CMK (cell line): Measurements from ENCODE around the gene NCKAP1.
"Not testable (repeated sequence)": the region's sequence is repeated elsewhere in the genome, so short reads cannot be mapped to it uniquely, and the experiment has no call there.

Source experiments
- DNase-seq: peaks from one replicate; pipeline ENCODE4 v3.0.0-alpha.2; 2010; ENCODE audit warnings: low read depth

Gene NCKAP1

DNA sequence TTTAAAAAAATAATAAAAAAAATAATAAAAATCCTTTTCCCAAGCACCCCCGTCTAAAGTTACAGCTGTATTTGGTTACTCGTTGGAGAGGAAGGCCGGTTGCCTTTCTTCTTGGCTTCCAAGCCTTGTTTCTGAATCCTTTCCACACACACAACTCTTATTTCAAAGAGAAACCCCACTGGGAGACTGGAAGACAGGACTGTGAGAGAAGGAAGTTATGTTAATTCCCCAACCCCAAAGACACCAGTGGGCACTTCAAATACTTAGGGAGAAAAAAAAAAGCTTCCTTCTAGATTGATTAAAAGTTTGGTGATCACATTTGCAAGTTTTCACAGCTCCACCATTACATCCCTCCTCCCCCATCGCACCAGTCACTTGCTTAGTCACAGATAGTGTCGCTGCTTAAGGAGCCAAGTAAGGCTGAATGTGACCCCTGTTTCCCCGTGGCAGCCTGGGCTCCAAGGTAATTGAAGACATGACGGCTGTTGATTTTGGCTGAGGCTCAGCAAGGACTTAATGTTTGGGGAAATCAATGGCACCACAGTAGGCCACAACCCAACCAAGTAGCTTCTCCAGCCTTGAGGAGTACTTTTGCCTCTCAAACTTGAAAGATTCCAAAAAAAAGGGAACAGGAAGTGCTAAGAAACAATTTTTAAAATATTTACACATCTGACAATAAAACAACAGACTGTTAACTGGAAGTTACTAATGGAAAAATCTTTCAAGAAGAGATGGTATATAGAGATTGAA lies 131.0 kb downstream of the NCKAP1 start:
- DNase-seq, result no peak

DNA sequence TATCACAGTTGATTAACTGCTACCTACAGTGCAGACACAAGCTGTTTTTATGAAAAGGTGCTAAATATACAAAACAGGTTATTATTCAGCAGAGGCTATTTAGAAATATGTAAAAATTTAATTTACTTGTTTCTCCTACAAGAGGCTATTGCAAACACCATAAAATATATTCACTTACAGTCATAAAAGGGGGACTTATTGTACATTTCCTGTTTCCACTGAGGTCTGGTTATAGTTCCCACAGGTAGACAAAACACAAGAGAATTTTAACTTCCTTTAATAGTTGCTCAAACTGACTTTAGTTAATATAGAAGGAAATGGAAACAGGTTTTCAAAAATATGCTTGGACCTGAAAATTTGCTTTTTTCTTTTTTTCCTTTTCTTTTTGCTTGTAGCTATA lies 131.8 kb downstream of the NCKAP1 start:
- no peak for DNase-seq

DNA sequence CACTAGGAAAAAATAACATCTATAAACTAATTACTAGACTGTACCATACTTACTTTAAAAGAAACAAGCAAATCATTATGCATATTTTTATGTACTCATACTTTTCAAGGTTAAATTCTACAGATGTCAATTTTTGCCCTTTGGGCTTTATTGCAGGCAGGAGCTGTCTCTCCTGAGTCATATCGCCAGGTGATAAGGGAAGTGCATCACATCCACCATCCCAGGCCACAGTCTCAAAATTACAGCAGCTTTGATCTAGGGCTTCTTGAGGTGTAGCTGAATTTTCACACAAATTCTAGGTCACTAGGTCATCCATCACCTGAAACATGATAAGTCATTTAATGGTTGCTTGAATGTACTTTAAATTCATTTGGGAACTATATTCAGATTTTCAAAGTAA lies 133.4 kb downstream of the NCKAP1 start:
- DNase-seq, result no peak

DNA sequence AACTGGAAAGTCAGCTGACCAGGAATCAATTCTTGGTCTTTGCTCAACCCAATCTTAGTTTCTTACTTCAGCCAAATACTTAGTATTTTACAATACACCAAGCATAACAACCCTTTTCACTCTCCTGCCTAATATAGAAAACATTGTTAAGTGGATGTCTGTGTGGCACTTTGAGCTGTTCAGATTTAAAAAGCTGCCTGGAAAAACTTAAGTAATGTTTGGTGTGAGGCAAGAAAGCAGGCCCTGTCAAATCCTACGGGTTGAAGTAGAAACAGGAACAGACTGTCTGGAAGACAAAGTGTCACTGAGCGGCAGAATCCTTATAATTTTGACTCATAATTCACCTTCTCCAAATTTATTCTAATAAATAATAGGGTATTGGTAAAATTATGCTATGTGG lies 134.7 kb downstream of the NCKAP1 start:
- no peak for DNase-seq

DNA sequence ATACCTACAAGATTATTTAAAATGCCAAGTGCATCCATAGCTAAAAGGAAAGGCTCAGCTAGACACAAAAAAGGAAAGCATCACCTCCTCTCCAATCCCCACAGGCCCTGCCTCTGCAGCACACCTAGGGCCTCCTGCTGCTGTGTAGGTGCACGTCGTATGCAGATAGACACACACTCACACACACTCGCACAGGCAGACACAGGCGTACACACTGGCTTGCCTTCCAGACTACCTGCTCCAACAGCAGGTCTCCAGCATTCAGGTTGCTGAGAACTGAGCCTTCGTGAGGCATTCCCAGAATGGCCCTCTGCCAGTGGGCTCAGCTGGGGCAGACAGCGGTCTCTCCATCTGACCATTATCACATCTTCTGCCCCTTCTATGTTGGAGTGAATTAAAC lies 136.5 kb downstream of the NCKAP1 start:
- no peak for DNase-seq

DNA sequence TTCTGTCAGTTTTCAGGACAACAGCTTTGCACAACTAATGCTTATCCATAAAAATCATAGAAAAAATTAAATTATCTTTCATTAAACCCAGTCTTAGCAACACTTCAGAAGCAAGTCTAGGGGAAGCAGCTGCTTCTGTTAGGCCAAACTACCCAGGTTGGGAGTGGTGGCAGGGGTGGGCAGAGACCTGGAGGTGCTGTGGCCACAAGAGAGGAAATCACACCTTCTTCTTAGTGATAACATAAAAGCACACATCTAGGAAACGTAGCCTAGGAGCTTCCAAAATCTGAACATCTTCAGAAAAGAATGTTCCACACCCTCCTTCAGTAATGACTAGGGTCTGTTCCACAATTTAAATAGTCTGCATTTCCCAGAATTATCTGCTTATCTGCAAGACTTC lies 139.5 kb downstream of the NCKAP1 start:
- no peak for DNase-seq

DNA sequence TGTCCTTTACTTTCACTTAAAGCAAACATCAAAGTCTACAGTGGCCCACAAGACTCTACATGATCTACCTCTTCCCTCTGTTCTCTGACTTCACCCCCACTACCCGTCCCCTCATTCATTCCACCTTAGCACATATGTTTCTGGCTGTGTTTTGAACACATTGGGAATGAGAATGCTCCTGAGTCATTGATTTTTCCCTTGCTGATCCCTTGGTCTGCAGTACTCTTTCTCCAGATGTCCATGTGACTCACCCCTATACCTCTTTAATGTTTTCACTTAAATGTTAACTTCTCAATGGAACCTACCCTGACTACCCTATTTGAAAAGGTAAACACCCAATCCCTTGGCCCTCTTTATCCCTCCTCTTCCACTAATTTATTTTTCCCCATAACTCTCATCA lies 141.1 kb downstream of the NCKAP1 start:
- DNase-seq, result no peak

DNA sequence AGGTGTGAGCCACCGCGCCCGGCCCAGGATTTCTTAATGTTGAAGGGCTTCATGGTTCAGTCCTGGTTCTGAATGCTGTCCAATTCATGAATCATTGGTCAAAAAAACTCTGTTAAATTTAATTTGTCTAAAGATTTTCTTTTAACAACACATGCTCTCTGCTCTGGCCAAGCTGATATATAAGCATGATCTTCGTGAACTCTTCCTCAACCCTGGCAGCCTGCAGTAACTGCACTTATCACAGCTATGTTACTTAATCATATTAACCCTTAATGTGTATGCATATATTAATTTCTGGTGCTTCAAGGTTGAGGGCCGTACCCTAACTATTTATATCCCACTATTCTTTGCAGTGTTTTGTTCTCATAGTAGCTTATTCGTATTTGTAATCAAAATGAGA lies 142.5 kb downstream of the NCKAP1 start:
- DNase-seq, result no peak

DNA sequence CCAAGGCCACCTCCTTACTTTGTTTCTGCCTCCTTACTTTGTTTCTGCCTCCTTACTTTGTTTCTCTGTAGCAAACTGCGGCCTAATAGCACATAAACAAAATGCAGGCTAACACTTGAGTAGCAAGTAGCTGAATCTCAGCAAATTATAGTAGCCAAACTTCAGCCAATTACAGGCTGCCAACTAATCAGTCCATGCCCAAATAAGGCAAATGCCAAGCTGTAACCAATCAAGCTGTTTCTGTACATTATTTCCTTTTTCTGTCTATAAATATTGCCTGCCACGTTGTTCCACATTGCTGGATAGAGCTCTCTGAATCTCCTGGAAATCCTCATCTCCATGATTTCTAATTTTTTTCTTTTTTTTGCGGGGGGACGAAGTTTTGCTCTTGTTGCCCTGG lies 143.1 kb downstream of the NCKAP1 start:
- DNase-seq, result no peak

DNA sequence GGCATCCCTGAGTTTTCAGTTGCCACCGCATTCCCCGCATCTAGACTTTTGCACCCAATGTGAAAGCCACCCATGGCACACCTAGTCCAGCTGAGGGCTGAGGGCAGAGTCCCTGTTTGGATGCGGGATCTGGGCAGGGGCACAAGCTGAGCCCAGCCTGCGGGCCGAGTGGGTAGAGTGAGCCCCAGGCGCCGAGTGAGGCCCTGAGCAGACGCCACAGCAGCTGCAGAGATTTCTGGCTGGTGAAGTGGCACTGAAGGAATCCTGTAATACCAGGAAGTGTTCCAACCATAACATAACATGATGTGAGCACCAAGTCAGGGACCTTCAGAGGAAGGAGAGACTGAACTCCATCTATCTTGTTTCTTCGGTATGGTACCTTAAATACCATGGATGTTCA lies 144.1 kb downstream of the NCKAP1 start:
- DNase-seq, result no peak

DNA sequence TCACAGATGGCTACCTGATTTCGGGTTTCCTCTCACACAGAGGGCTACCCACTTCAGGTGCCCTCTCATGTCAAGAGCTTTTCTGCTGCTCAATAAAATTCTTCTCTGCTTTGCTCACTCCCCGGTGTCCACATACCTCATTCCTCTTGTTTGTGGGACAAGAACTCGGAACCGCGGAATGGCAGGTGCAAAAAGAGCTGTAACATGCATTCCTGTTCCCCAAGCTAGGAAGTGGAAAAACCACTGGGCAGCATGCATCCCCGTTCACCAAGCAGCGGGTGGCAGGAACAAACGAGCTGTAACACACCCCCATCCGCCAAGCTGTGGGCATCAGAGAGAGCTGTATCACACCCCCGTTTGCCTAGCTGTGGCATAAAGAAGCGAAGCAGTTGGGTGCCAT lies 144.6 kb downstream of the NCKAP1 start:
- no peak for DNase-seq

DNA sequence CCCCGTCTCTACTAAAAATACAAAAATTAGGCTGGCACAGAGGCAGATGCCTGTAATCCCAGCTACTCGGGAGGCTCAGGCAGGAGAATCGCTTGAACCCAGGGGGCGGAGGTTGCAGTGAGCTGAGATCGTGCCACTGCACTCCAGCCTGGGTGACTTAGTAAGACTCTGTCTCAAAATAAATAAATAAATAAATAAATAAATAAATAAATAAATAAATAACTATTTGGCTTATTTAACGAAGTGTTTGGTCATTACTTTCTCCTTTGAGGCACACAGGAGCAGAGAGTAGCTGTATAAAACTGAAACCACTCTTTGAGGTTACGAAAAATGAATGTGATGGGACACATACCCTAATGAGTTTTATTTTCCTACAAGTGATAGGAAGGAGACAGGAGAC lies 145.2 kb downstream of the NCKAP1 start:
- DNase-seq, result not testable (repeated sequence)

DNA sequence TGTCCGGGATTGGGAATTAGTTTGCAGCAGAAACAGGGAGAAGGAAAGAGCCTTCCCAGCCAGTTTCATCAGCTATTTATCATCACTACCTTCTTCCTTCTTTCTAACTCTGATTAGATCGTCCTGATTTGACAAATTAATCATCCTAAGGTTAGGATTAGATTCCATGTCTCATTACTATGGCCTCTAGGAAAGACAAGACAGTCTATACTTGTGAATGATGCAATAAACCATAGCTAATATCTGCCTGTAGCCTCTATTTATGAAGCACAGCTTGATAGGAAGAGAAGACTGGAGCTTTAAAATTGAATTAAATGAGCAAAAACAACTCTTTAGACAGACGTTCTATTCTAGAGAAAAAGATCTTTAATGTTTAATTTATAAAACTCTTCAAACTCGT lies 146.6 kb downstream of the NCKAP1 start:
- no peak for DNase-seq

DNA sequence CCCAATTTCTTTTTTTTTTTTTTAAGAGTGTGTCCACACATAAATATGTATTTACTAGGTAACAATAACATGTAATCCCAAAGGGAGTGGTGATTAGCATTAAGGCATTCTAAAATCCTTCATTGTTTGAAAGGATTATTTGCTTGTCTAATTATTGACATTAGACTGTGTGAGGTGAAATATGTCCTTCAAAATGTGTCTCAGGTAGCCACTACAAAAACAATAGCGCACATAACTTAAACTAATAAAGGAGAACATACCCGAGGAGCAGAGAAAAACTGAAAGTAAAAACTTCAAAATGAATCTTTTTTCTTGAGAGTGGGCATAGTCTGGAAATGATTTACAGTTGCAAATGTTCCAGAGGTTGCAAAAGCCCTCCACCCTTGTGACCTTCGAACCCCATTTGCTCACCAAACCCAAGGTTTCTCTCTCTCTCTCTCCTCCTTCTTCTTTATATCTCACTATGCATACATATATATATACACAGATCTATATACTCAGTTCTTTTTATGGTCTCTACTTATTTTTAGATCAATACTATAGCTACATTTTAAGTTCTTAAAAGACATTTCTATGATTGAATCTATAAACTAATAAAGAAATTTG lies 147.4 kb downstream of the NCKAP1 start:
- no peak for DNase-seq

DNA sequence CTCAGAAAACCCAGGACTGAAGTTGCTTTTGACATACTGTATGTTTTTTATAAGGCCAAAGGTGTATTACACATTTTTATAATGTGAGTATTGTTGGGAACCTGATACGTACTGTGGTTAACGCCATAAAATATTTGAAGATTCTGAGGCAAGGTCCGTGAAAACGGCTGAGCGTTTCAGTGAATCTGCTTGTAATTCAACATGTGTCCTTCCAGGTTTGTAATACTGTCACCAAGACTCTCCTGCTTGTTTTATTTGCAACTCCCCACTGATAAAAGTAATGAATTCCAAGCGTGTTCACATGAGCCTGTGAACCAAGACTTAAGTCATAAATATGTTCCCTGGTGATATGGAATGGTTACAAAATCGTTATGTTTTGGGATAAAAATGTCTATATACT lies 148.0 kb downstream of the NCKAP1 start:
- DNase-seq, result no peak

DNA sequence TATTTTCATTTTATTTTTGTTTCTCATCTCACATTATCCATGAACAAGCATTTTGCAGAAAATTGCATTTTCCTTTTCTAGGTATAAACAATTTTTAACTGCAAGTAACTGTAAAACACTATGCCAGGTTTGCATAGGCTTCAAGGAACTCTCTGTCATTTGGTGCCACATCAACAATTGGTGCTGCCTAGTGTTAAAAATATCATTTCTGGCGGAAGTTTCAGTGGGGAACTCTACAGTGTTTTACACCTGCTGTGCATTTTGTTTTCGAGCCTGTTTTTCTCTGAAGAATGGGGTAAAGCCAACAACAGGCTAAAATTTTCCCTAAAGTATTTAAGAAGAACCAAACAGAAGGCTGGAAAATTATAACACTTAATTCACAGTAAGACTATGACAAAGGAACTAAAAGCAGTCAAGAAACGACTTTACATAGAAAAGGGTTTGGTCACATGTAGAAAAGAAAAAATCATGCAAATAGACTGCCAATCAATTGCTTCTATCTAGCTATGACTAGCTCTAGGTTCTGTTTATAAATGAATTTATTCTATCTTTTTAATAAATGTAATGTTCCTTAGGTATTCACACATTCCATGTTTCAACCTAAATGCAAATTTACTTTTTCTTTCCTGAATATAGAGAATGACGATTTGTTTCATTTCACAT lies 150.4 kb downstream of the NCKAP1 start:
- DNase-seq, result no peak

DNA sequence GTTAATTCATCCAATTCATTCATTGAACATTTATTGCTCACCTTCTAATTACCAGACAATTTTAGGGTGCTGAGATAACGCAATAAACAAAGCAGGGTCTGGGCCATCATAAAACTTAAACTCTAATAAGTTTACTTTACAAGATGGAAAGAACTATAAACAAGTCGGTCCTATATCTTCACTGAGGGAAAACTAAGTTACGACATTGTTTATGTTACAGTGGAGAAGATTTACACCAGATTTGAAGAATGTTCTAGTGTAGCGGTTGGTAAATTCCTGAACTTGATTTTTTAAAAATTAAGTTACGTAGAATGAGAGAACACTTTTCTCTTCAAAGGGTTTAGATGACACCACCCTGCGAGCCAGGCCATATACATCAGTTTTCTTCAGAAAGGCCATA lies 151.2 kb downstream of the NCKAP1 start:
- no peak for DNase-seq

DNA sequence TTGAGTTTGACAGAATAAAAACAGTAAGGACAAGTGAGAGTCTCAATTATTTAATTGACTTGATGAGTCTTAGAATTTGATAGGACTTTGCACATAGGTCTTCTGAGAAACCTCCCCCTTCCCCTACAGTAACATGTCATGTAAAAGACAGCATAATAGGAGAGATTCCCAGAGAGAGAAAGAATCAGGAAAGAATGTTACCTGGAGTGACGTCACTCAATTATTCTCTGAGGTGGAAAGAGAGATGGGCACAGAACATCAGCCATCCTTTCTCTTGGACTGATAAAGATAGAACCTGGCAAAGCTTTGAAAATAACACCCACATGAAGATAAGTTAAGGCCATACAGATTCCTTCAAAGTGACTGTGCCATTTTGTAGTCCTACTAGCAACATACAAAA lies 152.5 kb downstream of the NCKAP1 start:
- DNase-seq, result no peak

DNA sequence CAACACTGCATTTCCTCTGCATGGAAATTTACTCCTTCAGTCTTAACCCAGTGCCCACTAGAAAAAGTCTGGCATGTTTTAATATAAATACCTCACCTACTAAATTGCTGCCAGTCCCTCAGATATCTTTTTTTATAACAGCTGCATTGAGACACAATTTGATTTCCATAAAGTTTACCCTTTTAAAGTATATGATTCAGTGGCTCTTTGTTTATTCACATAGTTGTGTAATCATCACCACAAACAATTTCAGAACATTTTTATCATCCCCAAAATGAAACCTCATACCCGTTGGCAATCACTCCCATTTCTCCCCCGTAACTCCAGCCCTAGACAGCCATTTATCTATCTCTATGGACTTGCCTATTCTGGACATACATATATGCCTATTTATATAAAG lies 154.8 kb downstream of the NCKAP1 start:
- no peak for DNase-seq

DNA sequence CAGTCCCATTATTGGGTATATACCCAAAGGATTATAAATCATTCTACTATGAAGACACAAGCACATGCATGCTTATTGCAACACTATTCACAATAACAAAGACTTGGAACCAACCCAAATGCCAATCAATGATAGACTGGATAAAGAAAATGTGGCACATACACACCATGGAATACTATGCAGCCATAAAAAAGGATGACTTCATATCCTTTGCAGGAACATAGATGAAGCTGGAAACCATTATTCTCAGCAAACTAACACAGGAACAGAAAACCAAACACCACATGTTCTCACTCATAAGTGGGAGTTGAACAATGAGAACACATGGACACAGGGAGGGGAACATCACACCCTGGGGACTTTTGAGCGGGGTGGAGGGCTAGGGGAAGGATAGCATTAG lies 158.2 kb downstream of the NCKAP1 start:
- DNase-seq, result not testable (repeated sequence)

DNA sequence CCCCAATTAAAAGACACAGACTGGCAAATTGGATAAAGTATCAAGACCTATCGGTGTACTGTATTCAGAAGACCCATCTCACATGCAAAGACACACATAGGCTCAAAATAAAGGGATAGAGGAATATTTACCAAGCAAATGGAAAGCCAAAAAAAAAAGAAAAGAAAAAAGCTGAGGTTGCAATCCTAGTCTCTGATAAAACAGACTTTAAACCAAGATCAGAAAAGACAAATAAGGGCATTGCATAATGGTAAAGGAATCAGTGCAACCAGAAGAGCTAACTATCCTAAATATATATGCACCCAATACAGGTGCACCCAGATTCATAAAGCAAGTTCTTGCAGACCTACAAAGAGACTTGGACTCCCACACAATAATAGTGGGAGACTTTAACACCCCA lies 161.6 kb downstream of the NCKAP1 start:
- not testable (repeated sequence) for DNase-seq

DNA sequence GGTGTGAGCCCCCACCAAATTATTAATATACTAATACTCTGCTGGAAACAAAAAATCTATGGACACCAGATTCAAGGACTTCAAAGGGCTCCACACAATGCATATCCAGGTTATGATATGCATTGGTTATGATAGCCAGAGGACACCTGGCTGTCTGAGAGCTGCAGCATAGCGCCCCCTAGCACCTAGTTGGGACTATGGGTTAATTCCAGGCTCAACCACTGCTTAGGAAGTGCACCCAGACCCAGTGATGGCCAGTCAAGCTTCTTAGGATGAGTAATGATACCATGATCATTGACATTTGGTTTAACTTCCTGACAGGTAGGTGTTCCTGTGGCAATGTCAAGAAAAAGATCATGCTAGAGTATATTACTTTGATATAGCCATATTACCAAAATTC lies 168.0 kb downstream of the NCKAP1 start:
- DNase-seq, result no peak

DNA sequence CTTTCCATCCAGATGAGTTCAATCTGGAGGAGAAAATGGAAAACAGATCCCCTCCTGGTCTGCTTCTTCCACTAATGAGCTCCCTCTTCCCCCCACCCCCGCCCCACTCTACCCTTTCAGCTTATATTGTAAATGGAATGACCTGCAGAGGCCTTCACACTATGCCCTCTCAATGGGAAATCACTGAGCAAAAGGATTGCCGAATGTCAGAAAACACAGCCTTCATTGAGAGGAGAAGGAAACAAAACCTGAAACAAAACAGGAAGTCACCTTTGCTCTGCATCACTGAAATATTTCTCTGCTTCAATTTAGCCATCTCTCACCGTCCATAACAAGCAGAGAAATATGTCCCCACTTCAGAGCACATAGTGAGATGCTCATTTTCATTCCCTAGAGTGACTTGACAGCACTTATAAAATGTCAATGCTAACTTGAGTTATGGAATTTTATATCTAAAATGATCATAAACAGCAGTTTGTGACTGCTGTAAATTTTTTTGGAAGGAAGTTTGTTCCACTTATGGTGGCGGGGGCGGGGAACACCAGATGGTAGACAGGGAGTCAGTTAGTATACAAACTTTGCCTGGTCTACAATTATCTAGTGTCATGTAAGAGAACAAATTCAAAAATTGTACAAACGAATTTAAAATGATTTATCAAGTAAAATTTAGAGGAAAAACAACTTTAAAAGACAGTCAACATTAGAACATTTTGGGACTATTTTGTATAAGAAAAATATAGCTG lies 170.0 kb downstream of the NCKAP1 start:
- no peak for DNase-seq
